SIG-M5 treated with dmso at 0.1 percent for 504 hours (cell line): ENCODE results near the gene MZB1.
"Not testable (repeated sequence)": the region's sequence is repeated elsewhere in the genome, so short reads cannot be mapped to it uniquely, and the experiment has no call there.

Experiments
- DNase-seq: peaks from one replicate; lab custom pipeline; 2025; ENCODE audit not compliant: unreplicated experiment; lab: John Stamatoyannopoulos, UW

Gene MZB1

DNA sequence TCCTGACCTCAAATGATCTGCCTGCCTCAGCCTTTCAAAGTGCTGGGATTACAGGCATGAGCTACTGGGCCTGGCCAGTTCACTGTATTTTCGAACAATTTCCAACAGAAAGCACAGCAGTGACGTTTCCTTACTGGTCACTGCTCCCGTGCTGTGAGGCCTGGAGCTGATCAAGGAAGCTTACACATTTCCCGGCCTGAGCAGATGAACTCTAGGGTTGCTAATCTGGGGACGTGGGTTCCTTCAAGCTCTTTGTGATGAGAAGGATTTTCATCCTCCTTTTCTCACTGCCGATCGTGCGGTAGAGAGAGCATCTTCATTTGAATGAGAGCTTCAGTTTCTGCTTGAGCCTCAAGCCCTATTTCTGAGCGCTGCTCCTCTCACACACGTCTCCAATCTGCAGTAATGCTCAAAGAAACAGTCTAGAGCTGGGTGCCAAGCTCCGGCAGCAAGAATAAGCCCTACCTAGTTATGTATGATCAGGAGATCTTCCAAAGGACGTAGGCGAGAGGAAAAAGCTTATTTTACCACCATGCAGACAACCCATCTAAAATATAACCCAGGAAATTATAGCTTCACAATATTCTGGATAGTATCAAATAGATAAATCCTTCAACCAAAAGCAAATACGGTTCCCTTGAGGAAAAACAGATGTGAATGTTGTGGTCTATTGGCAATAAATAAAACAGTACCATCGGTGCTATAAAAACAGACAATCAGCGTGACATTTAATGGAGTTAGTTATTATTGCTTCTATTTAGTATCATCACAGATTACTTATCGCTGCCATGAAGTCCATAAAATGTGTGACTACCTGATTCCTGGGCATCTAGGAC, 21.5 kb upstream of the MZB1 start:
- DNase-seq, result no peak

DNA sequence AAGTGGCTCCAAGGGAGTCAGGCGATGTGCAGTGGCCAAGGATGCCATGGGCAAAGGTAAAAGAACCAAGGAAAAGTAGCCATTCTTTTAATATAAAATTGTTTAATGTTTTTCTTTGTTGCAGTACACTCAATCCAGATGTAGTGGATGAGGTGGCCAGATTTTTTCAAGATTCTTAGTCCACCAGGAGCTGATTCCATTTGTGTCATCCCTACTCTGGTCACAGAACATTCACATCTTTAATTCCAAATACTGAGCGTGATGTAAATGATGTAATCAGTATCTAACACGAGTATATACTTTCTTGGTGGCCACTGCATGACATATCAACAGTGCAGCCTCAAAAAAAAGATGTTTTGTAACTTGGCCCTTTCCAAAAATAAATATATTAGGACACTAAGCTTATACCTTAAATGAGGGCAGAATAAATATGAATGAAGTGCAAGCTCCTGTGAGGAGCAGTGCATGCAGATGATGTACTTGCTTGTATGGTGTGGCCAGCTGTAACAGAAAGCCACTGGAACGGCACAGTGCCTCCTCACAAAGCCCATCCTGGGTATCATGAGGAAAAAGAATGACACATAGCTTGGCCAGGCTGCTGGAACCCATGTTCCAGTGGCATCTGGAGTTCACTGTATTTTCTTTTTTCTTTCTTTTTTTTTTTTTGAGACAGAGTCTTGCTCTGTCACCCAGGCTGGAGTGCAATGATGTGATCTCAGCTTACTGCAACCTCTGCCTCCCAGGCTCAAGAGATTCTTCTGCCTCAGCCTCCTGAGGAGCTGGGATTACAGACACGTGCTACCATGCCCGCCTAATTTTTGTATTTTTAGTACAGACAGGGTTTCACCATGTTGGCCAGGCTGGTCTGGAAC, 20.6 kb upstream of the MZB1 start:
- no peak for DNase-seq

GRCh38 chr5:139409116-139409515, 19.4 kb upstream of the MZB1 start:
- DNase-seq, result not testable (repeated sequence)

- DNase-seq, result no peak
Measured at GRCh38 chr5:139408191-139408590, 18.5 kb upstream of the MZB1 start.

- DNase-seq, result peak; percentile 61
Measured at GRCh38 chr5:139407517-139407916, 17.8 kb upstream of the MZB1 start.

DNA sequence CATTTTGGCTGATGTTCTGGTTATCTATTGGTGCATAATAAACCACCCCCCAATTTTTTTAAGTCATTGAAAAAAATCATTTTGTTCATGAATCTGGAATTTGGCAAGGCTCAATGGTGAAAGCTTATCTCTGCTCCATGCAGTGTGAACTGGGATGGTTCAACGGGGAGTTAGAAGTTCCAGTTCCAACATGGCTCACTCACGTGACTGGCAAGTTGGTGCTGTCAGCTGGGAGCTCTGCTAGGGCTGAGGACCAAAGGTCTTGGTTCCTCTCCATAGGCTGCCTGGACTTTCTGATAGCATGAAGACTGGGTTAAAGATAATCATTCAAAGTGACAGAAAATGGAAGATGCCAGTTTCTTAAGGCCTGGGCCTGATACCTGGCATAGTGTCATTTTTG, 17.2 kb upstream of the MZB1 start:
- no peak for DNase-seq

DNA sequence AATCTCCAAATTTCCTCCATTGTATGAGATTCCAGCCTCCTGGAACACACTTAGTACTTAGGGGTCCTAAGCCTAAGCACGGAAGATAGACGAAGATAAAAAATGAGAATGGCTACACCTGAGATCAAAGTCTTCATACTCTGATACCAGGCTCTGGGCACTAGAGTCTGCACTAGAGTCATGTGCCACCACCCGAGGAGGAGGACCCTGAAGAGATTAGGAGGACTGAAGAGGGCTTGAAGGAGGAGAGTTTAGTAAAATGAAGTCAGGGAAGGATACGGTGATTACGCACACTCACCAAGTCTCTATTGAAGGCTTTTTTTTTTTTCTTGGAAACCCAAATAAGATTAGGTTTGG, 14.7 kb upstream of the MZB1 start:
- DNase-seq, result no peak

GRCh38 chr5:139403787-139404483, 14.2 kb upstream of the MZB1 start, which contains the start of gene SPATA24:
Gene SPATA24, minus strand, starts transcription at chr5:139404089. Its CDS starts 29 bp downstream, at chr5:139404060.
- DNase-seq, result peak; percentile 99

DNA sequence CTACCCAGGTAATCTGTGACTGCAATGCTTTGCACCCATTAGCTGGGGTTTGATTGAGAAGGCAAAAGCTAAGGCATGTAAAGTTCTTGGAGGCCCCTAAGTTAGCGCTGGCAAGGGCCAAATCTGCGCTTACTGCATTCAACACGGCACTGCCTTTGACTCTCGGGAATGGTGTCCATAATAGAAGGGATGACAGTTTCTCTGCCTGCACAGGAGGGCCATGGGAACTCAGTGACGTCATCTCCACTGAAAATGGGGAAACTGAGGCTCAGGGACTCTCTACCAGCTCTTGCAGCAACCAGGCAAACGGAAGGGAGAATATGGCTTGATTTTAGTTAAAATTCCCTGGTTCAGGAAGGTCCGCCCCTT, 13.7 kb upstream of the MZB1 start:
- no peak for DNase-seq

DNA sequence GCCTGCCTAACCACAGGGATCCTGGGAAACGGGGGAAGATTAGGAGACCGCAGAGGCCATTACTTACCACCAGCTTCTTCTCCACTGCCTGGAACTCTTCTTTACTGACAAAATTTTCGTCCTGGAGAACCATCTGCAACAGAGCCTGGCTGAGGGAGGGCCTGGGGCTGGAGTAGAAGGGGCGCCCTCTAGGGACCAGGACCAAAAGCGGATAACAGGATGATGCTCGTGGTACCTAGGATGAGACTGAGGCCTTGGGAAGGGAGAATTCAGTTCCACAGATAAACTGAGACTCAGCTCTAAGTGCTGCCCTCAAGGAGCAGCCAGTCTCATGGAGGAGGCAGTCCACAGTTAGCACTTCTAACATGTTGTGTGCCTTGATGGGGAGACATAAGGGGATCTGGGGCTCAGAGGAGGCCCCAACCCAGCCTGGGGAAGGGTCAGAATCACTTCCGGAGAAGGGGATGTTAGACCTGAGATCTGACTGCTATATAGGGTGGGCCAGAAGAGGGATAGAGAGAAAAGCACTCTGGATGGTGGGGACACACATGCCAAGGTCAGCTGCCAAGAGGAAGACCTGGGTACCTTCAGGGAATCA, 12.9 kb upstream of the MZB1 start:
- peak; percentile 35 for DNase-seq

DNA sequence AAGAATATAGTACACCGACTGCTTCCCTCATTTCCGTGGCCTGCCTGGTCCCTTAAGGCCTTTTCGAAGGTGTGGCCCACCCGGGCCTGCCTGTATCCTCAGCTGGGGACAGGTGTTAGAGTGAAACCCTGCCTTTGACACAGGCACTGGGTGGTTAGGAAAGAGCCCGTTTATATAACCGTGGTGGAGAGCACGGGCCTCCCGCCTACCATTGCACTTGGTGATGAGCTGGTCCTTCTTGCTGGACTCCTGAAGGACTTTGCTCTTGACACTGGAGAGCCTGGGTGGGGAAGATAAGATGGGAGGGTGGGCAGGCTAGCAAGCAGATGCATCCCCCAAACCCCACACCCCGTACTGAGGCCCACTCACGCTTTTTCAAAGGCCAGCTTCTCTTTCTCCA, 11.8 kb upstream of the MZB1 start:
- no peak for DNase-seq

GRCh38 chr5:139399501-139400121, 9.9 kb upstream of the MZB1 start:
- DNase-seq, result no peak

DNA sequence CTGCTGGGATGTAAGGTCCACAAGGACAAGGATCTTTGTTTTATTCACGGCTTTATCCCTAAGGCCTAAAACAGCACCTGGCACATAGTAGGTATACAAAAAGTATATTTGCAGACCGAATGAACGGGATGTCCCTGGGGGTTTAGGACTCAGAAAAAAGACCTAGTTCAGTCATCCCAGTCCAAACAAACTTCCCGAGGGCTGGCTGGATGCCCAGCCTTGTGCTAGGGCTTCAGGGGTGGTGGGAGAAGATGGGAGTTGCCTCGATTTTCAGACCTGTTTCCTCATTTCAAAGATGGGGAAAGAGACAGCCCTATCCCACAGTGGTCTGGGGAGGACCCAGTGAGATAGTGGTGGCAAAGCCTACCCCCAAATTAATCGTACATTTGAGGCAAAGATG, 8.2 kb upstream of the MZB1 start:
- no peak for DNase-seq

GRCh38 chr5:139396691-139397090, 7.0 kb upstream of the MZB1 start:
- no peak for DNase-seq

- no peak for DNase-seq
Measured at GRCh38 chr5:139395844-139396640, 6.3 kb upstream of the MZB1 start.

GRCh38 chr5:139394654-139395566, 5.2 kb upstream of the MZB1 start, which contains the start of gene PROB1:
Gene PROB1, minus strand, starts transcription at chr5:139395104. Its CDS starts 23 bp downstream, at chr5:139395081.
- no peak for DNase-seq

GRCh38 chr5:139394123-139394653, 4.5 kb upstream of the MZB1 start:
- DNase-seq, result no peak

DNA sequence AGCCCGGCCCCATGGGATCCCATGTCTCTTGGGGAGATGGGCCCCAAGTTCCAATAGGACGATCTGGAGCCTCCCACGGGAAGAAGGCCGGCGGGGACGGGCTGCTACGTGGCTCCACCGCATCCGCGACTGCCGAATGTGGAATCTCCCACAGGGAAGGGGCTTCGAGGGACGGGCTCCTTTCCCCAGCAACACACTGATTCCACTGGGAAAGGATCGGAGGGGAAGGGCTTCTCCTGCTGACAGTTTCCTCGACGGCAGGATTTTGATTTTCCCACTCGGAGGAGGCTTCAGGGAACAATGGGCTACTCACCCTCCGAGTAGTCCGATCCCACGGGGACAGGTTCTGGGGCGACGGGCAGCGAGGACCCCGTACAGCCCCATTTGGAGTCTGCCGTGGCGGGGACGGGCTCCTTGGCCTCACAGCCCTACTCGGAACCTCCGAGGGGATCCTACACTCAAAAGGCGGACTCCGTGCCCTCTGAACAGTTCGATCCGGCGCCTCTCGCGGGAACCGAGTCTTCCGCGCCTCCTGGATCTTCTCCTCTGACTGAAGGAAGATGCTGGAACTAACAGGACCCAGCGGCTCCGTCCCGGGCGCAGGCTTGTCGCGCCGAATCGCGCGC, 3.9 kb upstream of the MZB1 start:
- no peak for DNase-seq
